Jurkat, Clone E6-1 (cell line): ENCODE data around the gene IFITM5.
"Not testable (repeated sequence)": the region's sequence is repeated elsewhere in the genome, so short reads cannot be mapped to it uniquely, and the experiment has no call there.

Experiments
- DNase-seq: peaks from one replicate; pipeline ENCODE4 v3.0.0-alpha.2; 2011; ENCODE audit warnings: low read depth, low spot score
- H3K4me3 ChIP-seq: 2 replicates; pipeline ENCODE4 v1.5.1; 2011; ENCODE audit warnings: mild to moderate bottlenecking, low read length, control low read depth, moderate library complexity

The IFITM5 gene

DNA sequence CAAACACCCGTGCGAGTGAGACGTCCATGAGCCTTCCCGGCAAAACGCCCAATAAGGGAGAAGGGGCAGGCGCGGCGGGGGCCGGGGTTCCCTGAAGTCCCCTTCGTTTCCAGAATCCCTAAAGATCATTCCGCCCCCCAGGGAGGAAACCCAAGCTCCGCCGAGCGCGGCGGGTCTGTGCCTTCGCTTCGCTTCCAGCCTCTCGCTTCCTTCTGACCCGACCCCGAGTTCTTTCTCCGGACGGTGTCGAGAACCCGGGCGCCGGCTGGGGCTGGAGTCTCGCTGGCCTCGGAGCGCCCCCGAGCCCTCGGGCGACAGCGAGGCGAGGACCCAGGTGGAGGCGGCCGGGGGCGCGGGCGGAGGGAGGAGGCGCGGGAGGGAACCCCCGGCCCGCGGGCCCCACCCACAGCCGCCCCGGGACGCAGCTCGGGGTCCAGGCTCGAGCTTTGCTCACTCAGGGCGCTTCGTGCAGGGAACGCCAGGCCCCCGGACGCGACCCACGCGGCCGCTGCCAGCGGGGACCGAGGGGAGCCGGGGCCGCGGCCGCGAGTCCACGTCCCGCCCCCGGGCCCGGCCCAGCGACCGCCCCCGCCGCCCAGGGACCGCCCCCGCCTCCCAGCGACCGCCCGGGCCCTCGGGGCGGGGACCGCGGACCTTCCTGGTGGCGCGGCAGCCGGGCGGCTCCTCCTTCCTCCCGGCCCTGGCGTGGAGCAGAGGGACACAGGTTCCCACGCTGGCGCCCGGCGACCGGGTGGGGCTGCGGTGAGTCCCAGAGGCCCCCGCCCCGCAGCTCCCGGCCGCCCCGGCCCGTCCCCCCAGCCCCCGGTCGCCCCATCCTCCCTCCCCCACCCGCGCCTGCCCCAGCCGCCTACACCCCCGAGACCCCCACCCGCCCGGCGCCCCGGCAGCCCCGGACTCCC is 10.6 kb downstream of the IFITM5 start, which contains the start of gene PGGHG:
Gene PGGHG (plus strand): TSS at position 649 of the 920 bp plus-strand sequence. CDS start 691 bp downstream, outside the sequence.
- peak within 1 kb of the TSS; percentile 53 for H3K4me3 ChIP-seq
- DNase-seq: no peak

GRCh38 chr11:287821-288477 is 11.4 kb downstream of the IFITM5 start:
- DNase-seq: no peak
- H3K4me3 ChIP-seq: peak overlapping the region; percentile 53

- not testable (repeated sequence) for H3K4me3 ChIP-seq
- DNase-seq: peak; percentile 34
Observed at GRCh38 chr11:286977-287820, 12.1 kb downstream of the IFITM5 start.

DNA sequence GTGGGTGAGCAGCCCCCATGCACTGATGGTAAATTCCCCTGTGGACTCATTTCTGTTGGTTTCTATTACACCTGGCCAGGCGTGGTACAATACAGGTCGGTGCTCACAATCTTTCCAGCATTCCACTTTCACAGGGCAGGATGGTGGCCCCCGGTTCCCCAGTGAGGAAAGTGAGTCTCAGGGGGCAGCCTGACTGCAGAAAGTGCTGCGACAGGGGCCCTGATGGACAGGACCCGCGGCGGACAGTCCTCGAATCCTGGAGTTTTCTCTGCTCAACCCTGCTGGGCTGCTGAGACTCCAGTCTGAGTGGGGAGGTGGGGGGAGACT is 13.5 kb downstream of the IFITM5 start:
- no peak overlapping the region for H3K4me3 ChIP-seq
- no peak for DNase-seq

DNA sequence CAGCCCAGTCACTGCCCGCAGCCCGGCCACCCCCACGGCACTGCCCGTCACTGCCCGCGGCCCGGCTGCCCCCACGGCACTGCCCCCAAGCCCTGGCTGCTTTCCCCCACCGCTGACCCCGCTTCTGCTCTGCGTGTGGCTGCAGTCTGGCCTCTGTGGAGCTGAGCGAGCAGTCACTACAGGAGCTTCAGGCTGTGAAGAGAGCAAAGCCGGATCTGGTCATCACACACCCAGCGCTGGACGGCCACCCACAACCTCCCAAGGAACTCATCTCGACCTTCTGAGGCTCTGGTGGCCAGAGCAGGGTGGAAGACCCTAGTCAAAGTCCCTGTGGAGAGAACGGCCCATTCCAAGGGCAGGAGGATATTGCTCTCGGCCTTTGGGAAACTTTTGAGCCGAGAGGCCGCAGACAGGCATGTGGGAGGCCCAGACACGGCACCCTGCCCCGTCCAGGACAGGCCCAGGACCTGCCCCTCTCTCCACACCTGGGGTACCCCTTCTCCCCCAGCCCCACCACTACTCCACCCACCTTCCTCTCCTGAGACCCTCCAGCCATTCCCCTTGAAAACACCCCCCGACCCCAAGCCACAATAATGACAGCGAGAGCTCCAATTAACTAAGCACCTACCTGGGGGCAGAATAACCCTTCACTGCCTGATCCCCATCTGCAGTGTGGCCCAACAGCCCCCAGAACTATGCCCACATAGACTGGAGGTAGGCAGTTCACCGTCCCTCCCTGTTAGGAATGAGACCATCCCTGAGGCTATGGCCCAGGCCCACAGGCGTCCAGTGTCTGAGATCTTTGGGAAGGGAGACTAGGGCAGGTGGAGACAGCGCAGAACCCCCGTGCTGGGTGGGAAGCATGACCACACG is 14.1 kb downstream of the IFITM5 start:
- no peak overlapping the region for H3K4me3 ChIP-seq
- DNase-seq: no peak

DNA sequence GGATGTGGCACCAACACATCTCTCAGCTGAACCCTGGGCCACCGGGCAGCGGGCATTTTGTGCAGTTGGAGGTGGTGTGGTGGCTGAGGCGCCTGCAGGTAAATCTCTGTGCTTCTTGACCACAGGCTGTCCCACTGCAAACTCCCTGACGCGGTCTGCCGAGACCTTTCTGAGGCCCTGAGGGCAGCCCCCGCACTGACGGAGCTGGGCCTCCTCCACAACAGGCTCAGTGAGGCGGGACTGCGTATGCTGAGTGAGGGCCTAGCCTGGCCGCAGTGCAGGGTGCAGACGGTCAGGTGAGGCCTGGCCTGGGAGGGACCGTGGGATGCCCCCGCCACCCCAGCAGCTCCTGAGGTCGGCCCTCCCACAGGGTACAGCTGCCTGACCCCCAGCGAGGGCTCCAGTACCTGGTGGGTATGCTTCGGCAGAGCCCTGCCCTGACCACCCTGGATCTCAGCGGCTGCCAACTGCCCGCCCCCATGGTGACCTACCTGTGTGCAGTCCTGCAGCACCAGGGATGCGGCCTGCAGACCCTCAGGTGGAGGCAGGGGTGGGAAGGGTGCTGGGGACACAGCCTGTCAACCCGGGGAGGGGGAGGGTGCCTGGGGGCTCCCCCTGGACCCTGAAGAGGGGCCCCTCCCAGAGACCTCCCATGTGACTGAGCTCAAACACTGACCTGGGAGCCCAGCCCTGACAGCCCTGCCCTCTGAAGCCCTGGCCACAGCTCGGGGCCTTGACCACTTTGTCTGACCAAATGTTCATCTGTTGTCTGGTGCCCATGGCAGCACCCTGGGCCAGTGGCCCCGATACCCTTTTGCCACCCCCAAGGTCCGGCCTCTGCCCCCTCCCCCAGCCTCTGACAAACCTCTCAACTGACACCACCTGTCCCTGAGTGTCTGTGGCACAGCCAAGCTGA is 15.0 kb downstream of the IFITM5 start:
- DNase-seq: no peak
- H3K4me3 ChIP-seq: no peak overlapping the region

DNA sequence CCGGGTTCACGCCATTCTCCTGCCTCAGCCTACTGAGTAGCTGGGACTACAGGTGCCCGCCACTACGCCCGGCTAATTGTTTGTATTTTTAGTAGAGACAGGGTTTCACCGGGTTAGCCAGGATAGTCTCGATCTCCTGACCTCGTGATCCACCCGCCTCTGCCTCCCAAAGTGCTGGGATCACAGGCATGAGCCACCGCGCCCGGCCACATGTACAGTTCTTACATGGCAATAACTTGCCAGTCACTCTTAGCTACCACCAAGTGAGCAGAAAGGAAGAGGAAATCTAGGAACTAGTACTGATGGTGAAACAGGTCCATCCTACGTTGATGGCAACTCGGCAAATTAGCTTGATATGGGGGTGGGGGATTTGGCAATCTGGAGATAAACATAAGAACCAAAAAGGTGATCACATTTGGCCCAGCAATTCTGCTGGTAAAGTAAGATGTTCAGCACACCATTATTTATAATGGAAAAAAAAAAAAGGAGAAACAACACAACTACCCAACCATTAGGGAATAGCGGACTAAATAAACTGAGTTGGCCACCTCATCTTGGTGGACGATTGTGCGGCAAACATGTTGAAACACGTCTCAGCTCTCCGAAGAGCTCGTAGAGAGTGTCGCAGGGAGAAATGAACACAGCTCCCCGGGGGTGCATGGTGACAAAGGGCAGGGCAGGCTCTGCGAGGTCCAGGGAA is 15.8 kb downstream of the IFITM5 start:
- DNase-seq: no peak

DNA sequence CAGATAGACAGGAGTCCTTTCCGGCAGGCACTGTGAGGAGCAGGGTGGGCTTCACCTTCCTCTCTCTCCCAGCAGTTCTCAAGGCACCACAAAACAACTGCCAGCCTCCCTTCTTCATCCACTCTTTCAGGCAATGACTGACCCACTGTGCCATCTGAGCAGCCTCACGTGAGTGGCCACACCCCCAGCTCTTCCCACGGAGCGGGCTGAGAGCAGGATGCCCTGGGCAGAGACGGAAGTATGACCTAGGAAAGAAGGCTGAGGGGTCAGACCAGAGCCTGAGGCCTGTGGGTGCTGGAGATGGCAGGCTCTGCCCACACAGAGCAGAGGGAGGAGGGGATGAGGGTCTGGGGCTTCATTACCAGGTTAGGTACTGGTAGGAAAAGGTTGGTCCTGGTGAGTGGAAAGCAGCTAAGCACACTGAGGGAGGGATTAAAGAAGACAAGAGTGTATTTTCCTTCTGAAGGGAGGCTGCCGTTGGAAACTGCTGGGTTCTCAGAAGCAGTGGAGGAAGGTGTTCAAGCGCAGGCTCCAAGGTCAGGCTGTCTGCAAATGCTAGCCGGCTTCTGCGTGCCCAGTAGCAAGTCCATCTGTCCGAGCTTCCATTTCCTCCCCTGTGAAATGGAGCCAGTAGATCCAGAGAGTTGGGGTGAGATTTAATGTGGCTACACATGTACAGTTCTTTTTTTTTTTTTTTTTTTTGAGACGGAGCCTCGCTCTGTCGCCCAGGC is 16.5 kb downstream of the IFITM5 start:
- DNase-seq: no peak
- H3K4me3 ChIP-seq: no peak overlapping the region

More for the DNA sequence above, 15.8 kb downstream of the IFITM5 start:
- no peak overlapping the region for H3K4me3 ChIP-seq

- no peak for DNase-seq
Observed at GRCh38 chr11:282171-282570, 17.2 kb downstream of the IFITM5 start.

DNA sequence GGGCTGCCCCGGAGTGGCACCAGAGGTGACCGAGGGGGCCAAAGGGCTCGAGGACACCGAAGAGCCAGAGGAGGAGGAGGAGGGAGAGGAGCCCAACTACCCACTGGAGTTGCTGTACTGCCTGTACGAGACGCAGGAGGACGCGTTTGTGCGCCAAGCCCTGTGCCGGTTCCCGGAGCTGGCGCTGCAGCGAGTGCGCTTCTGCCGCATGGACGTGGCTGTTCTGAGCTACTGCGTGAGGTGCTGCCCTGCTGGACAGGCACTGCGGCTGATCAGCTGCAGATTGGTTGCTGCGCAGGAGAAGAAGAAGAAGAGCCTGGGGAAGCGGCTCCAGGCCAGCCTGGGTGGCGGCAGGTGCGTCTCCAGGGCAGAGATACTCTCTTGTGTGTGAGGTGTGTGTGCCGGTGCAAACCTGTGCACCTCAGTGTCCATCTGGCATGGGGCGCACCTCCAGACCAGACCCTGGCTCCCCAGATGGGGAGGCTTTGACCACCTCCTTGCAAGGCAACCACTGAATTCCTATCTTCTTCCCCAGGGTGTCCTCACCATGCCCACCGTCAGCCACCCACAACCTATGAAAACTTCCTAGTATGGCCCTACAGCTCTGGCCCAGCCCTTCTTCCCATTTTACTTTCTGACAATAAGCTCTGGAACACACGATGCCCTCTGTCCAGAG is 17.7 kb downstream of the IFITM5 start:
- DNase-seq: no peak
- no peak overlapping the region for H3K4me3 ChIP-seq

More at GRCh38 chr11:282171-282570, 17.2 kb downstream of the IFITM5 start:
- no peak overlapping the region for H3K4me3 ChIP-seq

- no peak for DNase-seq
- no peak overlapping the region for H3K4me3 ChIP-seq
Observed at GRCh38 chr11:280706-281485, 18.4 kb downstream of the IFITM5 start.

DNA sequence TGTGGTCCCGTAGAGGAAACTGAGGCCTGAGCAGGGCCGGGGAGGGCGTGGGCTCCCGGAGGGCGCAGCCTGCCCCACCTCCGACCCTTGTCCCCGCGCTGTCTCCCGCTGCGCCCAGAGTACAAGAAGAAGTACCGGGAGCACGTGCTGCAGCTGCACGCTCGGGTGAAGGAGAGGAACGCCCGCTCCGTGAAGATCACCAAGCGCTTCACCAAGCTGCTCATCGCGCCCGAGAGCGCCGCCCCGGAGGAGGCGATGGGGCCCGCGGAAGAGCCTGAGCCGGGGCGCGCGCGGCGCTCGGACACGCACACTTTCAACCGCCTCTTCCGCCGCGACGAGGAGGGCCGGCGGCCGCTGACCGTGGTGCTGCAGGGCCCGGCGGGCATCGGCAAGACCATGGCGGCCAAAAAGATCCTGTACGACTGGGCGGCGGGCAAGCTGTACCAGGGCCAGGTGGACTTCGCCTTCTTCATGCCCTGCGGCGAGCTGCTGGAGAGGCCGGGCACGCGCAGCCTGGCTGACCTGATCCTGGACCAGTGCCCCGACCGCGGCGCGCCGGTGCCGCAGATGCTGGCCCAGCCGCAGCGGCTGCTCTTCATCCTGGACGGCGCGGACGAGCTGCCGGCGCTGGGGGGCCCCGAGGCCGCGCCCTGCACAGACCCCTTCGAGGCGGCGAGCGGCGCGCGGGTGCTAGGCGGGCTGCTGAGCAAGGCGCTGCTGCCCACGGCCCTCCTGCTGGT is 19.2 kb downstream of the IFITM5 start:
- no peak overlapping the region for H3K4me3 ChIP-seq
- DNase-seq: no peak

- no peak overlapping the region for H3K4me3 ChIP-seq
- no peak for DNase-seq
Observed at GRCh38 chr11:279040-279965, 20.0 kb downstream of the IFITM5 start.
